ENCODE results near the gene MAF.

The MAF gene

DNA sequence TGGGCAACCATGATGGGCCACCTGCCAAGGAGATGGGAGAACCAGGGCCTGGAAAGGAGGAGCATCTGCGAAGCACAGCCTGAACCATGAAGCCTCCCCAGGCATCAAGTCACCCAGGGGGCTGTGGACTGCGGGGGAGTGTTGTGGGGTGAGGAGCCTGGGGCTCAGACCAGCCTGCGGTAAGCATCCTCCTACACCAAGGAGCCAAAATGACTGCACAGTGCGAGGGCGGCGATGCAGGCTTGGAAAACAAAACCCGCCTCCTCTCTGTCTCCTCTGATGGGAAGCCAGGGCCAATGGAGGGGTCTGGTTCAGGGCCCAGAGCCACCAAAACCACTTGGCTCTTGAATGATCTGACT lies 18.1 kb upstream of the MAF start:
- DNase-seq (ENCODE audit: low read depth) = no peak
- TF ChIP-seq, protein P1, sequence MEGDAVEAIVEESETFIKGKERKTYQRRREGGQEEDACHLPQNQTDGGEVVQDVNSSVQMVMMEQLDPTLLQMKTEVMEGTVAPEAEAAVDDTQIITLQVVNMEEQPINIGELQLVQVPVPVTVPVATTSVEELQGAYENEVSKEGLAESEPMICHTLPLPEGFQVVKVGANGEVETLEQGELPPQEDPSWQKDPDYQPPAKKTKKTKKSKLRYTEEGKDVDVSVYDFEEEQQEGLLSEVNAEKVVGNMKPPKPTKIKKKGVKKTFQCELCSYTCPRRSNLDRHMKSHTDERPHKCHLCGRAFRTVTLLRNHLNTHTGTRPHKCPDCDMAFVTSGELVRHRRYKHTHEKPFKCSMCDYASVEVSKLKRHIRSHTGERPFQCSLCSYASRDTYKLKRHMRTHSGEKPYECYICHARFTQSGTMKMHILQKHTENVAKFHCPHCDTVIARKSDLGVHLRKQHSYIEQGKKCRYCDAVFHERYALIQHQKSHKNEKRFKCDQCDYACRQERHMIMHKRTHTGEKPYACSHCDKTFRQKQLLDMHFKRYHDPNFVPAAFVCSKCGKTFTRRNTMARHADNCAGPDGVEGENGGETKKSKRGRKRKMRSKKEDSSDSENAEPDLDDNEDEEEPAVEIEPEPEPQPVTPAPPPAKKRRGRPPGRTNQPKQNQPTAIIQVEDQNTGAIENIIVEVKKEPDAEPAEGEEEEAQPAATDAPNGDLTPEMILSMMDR (IDR thresholded peaks at IDR 0.05; ENCODE audit: low read depth, low read length, missing control alignments) = no peak
- H3K4me3 ChIP-seq (ENCODE audit: low read depth, low read length) = no peak overlapping the region
- in situ Hi-C loops (cut with HindIII; ENCODE audit: low sequenced_read_pairs) = no loop called here

DNA sequence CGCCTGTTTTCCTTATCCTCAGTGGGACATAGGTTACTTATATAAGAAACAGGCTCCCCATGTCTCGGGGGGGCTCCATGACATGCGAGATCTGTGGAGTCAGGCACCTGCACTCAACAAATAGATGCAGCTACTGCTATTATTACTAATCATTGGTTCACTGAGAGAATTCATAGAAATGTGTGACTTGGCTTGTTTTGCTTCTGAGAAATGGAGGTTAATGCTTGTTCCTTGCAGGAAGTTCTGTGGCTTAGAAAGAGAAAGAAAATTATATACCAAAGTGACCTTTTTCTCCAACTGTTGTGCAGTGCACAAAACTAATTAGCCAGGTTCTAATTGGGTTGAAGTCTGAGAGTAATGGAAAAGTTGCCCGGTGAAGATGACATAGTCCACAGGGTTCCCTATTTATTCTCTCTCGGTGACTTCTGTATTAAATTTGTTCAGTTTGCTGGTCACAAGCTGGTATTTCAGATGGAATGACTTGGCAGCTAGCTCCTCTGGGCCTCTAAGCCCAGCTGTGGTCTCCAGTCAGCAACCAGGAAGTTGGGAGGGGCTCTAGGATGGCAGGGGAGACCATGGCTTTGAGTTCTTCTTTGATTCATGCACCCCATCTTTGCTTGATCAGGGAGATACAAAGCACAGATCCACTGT lies 17.6 kb upstream of the MAF start:
- TF ChIP-seq, protein P1 (IDR thresholded peaks at IDR 0.05; ENCODE audit: low read depth, low read length, missing control alignments) = no peak
- no peak for DNase-seq (ENCODE audit: low read depth)
- no peak overlapping the region for H3K4me3 ChIP-seq (ENCODE audit: low read depth, low read length)
- in situ Hi-C loops (cut with HindIII; ENCODE audit: low sequenced_read_pairs) = no loop called here

DNA sequence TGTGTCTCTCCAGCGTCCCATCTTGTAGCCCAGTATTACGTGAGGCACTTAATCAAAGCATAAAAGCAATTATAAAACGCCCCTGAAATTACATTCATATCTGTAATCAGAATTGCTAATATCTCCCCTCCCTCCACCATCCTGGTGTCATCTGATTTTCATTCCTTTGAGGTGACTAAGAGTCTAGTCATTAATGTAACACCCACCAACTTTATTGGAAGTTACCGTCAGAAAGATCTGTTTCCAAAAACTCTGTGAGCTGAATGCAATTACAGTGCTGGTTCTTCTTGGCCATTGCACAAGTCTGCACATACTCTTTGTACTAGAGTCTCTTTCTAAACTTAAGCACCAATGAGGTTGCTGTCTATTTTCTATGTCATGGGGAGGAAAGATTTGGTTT lies 12.5 kb upstream of the MAF start:
- TF ChIP-seq, protein P1 (IDR thresholded peaks at IDR 0.05; ENCODE audit: low read depth, low read length, missing control alignments) = no peak
- in situ Hi-C loops (cut with HindIII; ENCODE audit: low sequenced_read_pairs) = no loop called here
- no peak overlapping the region for H3K4me3 ChIP-seq (ENCODE audit: low read depth, low read length)
- no peak for DNase-seq (ENCODE audit: low read depth)

GRCh38 chr16:79612207-79612606 lies 11.7 kb upstream of the MAF start:
- H3K4me3 ChIP-seq (ENCODE audit: low read depth, low read length) = no peak overlapping the region
- DNase-seq (ENCODE audit: low read depth) = no peak
- TF ChIP-seq, protein P1 (IDR thresholded peaks at IDR 0.05; ENCODE audit: low read depth, low read length, missing control alignments) = no peak
- in situ Hi-C loops (cut with HindIII; ENCODE audit: low sequenced_read_pairs) = no loop called here

DNA sequence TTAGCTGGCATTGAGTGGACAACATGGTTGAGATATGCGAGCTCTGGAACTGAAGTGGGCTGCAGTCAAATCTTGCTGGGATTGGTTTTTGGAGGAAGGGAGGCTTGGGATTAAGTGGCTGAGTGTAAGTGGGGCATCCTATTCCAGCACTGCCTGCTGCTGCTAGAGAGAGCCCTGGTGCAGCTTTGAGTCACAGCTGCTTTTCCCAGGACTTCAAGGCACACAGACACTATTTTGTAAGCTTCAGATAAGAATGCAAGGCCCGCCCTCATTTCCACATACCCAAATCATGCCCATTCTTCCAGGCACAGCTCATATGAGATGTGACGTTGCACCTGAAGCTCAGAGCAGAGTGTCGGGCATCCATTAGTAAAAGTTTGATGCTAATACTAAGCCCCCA lies 10.2 kb upstream of the MAF start:
- TF ChIP-seq, protein P1 (IDR thresholded peaks at IDR 0.05; ENCODE audit: low read depth, low read length, missing control alignments) = no peak
- no peak overlapping the region for H3K4me3 ChIP-seq (ENCODE audit: low read depth, low read length)
- DNase-seq (ENCODE audit: low read depth) = no peak
- in situ Hi-C loops (cut with HindIII; ENCODE audit: low sequenced_read_pairs) = no loop called here

DNA sequence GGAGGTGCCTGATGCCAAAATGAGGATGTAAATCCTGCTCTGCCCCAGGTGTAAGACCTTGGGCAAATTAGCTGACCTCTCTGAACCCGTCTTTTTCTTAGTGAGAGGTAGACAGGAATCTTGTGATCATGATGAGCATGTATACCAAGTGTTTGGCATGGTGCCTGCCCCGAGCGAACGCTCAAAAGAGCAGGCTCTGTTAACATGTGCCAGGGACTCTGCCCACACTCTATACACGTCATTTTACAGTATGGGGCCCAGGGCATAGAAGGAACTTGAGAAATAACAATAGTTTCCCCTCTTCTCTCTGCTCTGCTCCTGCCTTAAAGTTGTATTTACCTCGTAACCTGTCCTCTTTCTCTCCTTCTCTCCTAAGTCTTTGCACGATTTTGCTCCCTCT lies 9.3 kb upstream of the MAF start:
- no peak for DNase-seq (ENCODE audit: low read depth)
- in situ Hi-C loops (cut with HindIII; ENCODE audit: low sequenced_read_pairs) = no loop called here
- TF ChIP-seq, protein P1 (IDR thresholded peaks at IDR 0.05; ENCODE audit: low read depth, low read length, missing control alignments) = no peak
- no peak overlapping the region for H3K4me3 ChIP-seq (ENCODE audit: low read depth, low read length)
